BE2C (cell line): ENCODE measurements around the gene CNTNAP5.

Source experiments
- DNase-seq: peaks from one replicate; pipeline ENCODE4 v3.0.0-alpha.2; 2020
- H3K27me3 ChIP-seq: fragments of 250-450 bp; sonication (Bioruptor Pico); 2 replicates; pipeline ENCODE4 v1.5.1; 2020; ENCODE audit warnings: mild to moderate bottlenecking
- H3K36me3 ChIP-seq: fragments of 250-450 bp; sonication (Bioruptor Pico); 2 replicates; pipeline ENCODE4 v1.5.1; 2020; ENCODE audit warnings: mild to moderate bottlenecking
- H3K4me1 ChIP-seq: fragments of 250-450 bp; sonication (Bioruptor Pico); 2 replicates; pipeline ENCODE4 v1.5.1; 2020
- H3K4me3 ChIP-seq: 2 replicates; pipeline ENCODE4 v1.5.1; 2011; ENCODE audit warnings: low read depth, low read length
- H3K9me3 ChIP-seq: fragments of 250-450 bp; sonication (Bioruptor Pico); 2 replicates; pipeline ENCODE4 v1.5.1; 2020
- CTCF ChIP-seq: IDR thresholded peaks from 2 replicates; pipeline ENCODE4 v1.5.1; 2012; ENCODE audit warnings: mild to moderate bottlenecking, low read depth, low read length

Gene CNTNAP5

GRCh38 chr2:124048664-124049063, 23.6 kb downstream of the CNTNAP5 start:
- TF ChIP-seq CTCF, result no peak

GRCh38 chr2:124049136-124049535, 24.0 kb downstream of the CNTNAP5 start:
- H3K27me3 ChIP-seq, result no peaks in the 10 kb centered on the region
- no peaks in the 10 kb centered on the region for H3K9me3 ChIP-seq
- no peaks in the 10 kb centered on the region for H3K4me1 ChIP-seq
- no peaks in the 10 kb centered on the region for H3K36me3 ChIP-seq
- DNase-seq, result no peak
- TF ChIP-seq CTCF, result no peak
- H3K4me3 ChIP-seq, result no peak overlapping the region

More at GRCh38 chr2:124048664-124049063, 23.6 kb downstream of the CNTNAP5 start:
- Histone ChIP-seq H3K27me3 (no peaks in the 10 kb centered on the region), H3K4me1 (no peaks in the 10 kb centered on the region), H3K4me3 (no peak overlapping the region), H3K36me3 (no peaks in the 10 kb centered on the region), H3K9me3 (no peaks in the 10 kb centered on the region)
- DNase-seq, result no peak

- H3K27me3 ChIP-seq, result no peaks in the 10 kb centered on the region
- no peak for DNase-seq
- TF ChIP-seq CTCF, result no peak
These were observed 25.9 kb downstream of the CNTNAP5 start for GRCh38 chr2:124050833-124051497.

GRCh38 chr2:124053796-124054195, 28.7 kb downstream of the CNTNAP5 start:
- DNase-seq, result no peak

More at GRCh38 chr2:124050833-124051497, 25.9 kb downstream of the CNTNAP5 start:
- H3K4me1 ChIP-seq, result no peaks in the 10 kb centered on the region
- H3K4me3 ChIP-seq, result no peak overlapping the region
- H3K9me3 ChIP-seq, result no peaks in the 10 kb centered on the region
- no peaks in the 10 kb centered on the region for H3K36me3 ChIP-seq

DNA sequence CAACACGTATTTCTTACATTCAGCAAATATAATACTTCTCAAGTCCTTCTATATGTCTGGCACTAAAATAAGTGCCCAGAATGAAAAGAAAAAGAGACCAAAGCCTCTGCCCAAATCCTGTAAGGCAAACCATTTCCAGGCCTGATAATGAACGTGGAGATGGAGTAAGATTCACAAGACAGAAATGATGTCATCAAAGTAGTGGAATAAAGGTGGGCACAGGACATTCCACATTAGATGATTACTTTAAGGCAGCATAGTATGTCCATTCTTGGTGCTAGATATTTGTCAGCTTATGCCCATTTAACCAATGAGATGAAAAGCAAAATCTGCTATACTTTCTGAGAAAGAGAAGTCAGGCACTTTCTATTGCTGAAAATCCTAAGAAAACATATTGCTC, 38.5 kb downstream of the CNTNAP5 start:
- H3K4me3 ChIP-seq, result no peak overlapping the region
- no peak for TF ChIP-seq CTCF

More at GRCh38 chr2:124053796-124054195, 28.7 kb downstream of the CNTNAP5 start:
- no peaks in the 10 kb centered on the region for H3K36me3 ChIP-seq
- no peak for TF ChIP-seq CTCF
- no peaks in the 10 kb centered on the region for H3K4me1 ChIP-seq
- no peak overlapping the region for H3K4me3 ChIP-seq
- no peaks in the 10 kb centered on the region for H3K27me3 ChIP-seq
- H3K9me3 ChIP-seq, result no peaks in the 10 kb centered on the region

DNA sequence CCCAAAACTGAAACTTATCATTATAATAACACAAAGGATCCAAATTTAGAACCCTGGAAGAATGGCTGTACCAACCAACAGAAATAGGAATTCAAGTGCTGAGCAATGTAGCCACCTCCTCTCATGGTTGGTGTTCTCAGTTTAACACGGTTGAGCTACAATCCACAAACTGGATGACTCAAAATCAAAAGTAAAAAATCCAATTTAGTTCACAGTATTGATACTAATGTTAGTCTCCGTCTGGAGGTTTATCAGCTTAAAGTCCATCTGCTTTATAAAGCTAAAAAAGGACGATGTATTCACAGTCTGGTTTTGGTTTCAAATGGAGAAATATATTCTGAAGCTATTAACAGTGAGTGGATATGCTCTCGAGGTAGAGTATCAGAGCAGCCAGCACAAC, 40.5 kb downstream of the CNTNAP5 start:
- Histone ChIP-seq H3K9me3 (no peaks in the 10 kb centered on the region), H3K27me3 (no peaks in the 10 kb centered on the region), H3K4me3 (no peak overlapping the region)

More for the DNA sequence above, 38.5 kb downstream of the CNTNAP5 start:
- Histone ChIP-seq H3K27me3 (no peaks in the 10 kb centered on the region), H3K4me1 (no peaks in the 10 kb centered on the region), H3K36me3 (no peaks in the 10 kb centered on the region), H3K9me3 (no peaks in the 10 kb centered on the region)
- DNase-seq, result no peak

More for the DNA sequence above, 40.5 kb downstream of the CNTNAP5 start:
- no peaks in the 10 kb centered on the region for H3K4me1 ChIP-seq
- DNase-seq, result no peak
- no peak for TF ChIP-seq CTCF
- no peaks in the 10 kb centered on the region for H3K36me3 ChIP-seq
